OCI-LY1 (cell line): ENCODE results near the gene RUBCN.
A peak's percentile ranks its signal among the peaks of the same experiment; 100 is the strongest.

ENCODE experiments used
- H2AFZ ChIP-seq: fragments of 200-600 bp; sonication (generic), shearing (Covaris generic); 2 replicates; pipeline ENCODE4 v1.6.0; 2014; ENCODE audit warnings: antibody characterized with exemption, mild to moderate bottlenecking, low read length
- H3F3A ChIP-seq: fragments of 200-600 bp; sonication (generic), shearing (Covaris generic); 2 replicates; pipeline ENCODE4 v1.6.0; 2014; ENCODE audit warnings: mild to moderate bottlenecking, antibody characterized with exemption, low read length, moderate library complexity; ENCODE audit not compliant: insufficient read depth
- H3K27ac ChIP-seq: fragments of 200-600 bp; sonication (generic); 2 replicates; pipeline ENCODE4 v1.5.1; 2014; ENCODE audit warnings: low read length, mixed run types, mild to moderate bottlenecking, low read depth; ENCODE audit not compliant: poor library complexity, severe bottlenecking
- H3K27me3 ChIP-seq: fragments of 200-600 bp; sonication (generic); 2 replicates; pipeline ENCODE4 v1.6.0; 2014; ENCODE audit warnings: antibody characterized with exemption, mild to moderate bottlenecking, low read length, moderate library complexity; ENCODE audit not compliant: insufficient read depth
- H3K36me3 ChIP-seq: fragments of 200-600 bp; sonication (generic); 2 replicates; pipeline ENCODE4 v1.6.1; 2014; ENCODE audit warnings: mild to moderate bottlenecking, antibody characterized with exemption, low read length, moderate library complexity, mixed read lengths; ENCODE audit not compliant: insufficient read depth
- H3K4me1 ChIP-seq: fragments of 200-600 bp; sonication (generic); 2 replicates; pipeline ENCODE4 v1.5.1; 2014; ENCODE audit warnings: mild to moderate bottlenecking, low read length, moderate library complexity; ENCODE audit not compliant: insufficient read depth, severe bottlenecking
- H3K4me2 ChIP-seq: fragments of 200-600 bp; sonication (generic), shearing (Covaris generic); 2 replicates; pipeline ENCODE4 v1.6.1; 2014; ENCODE audit warnings: low read length
- H3K4me3 ChIP-seq: fragments of 200-600 bp; sonication (generic); 2 replicates; pipeline ENCODE4 v1.5.1; 2014; ENCODE audit warnings: low read length, low read depth, mild to moderate bottlenecking, mixed read lengths; ENCODE audit not compliant: poor library complexity, severe bottlenecking
- H3K79me2 ChIP-seq: fragments of 200-600 bp; shearing (Covaris generic); 2 replicates; pipeline ENCODE4 v1.6.1; 2016; ENCODE audit warnings: mixed run types, low read length, mixed read lengths; ENCODE audit not compliant: insufficient read depth
- H3K9ac ChIP-seq: fragments of 200-600 bp; sonication (generic), shearing (Covaris generic); 2 replicates; pipeline ENCODE4 v1.6.1; 2014; ENCODE audit warnings: mild to moderate bottlenecking, low read length, mixed read lengths
- H3K9me2 ChIP-seq: fragments of 200-600 bp; sonication (generic), shearing (Covaris generic); 2 replicates; pipeline ENCODE4 v1.6.1; 2014; ENCODE audit warnings: low read depth, mild to moderate bottlenecking, low read length, mixed read lengths
- H3K9me3 ChIP-seq: fragments of 200-600 bp; shearing (Covaris generic); 2 replicates; pipeline ENCODE4 v1.6.1; 2014; ENCODE audit warnings: low read length, mixed read lengths
- H4K20me1 ChIP-seq: fragments of 200-600 bp; sonication (generic), shearing (Covaris generic); 2 replicates; pipeline ENCODE4 v1.6.0; 2016; ENCODE audit warnings: mild to moderate bottlenecking, low read length; ENCODE audit not compliant: insufficient read depth
- CTCF ChIP-seq: fragments of 200-600 bp; sonication (generic), shearing (Covaris generic); IDR thresholded peaks from 2 replicates; pipeline ENCODE4 v1.5.1; 2017; ENCODE audit warnings: mild to moderate bottlenecking, antibody characterized with exemption, low read length, moderate library complexity, mixed read lengths
- EZH2 ChIP-seq: fragments of 200-600 bp; sonication (generic), shearing (Covaris generic); IDR thresholded peaks from 2 replicates; pipeline ENCODE4 v1.8.0; 2017; ENCODE audit warnings: borderline replicate concordance, mixed run types, mild to moderate bottlenecking, antibody characterized with exemption, low read length, moderate library complexity, mixed read lengths

The RUBCN gene

GRCh38 chr3:197746209-197746608, 9.5 kb upstream of the RUBCN start:
- no peak overlapping the region for H3K4me2 ChIP-seq
- H3K79me2 ChIP-seq: peaks cover 7% of the 10 kb centered on the region
- H3K27me3 ChIP-seq: no peaks in the 10 kb centered on the region
- H3K4me1 ChIP-seq: peaks cover 35% of the 10 kb centered on the region
- peak overlapping the region; percentile 65 for H3K27ac ChIP-seq
- H2AFZ ChIP-seq: no peak overlapping the region
- TF ChIP-seq CTCF (no peak), EZH2 (no peak)
- peaks cover 6% of the 10 kb centered on the region for H3K36me3 ChIP-seq
- no peak overlapping the region for H3K9ac ChIP-seq
- peaks cover 4% of the 10 kb centered on the region for H3K9me3 ChIP-seq
- no peak overlapping the region for H3K4me3 ChIP-seq
- no peaks in the 10 kb centered on the region for H4K20me1 ChIP-seq
- no peaks in the 10 kb centered on the region for H3K9me2 ChIP-seq
- peaks cover 13% of the 10 kb centered on the region; the same call in 1 of the 2 replicates for H3F3A ChIP-seq

- Histone ChIP-seq H3K4me3 (no peak overlapping the region), H3K27ac (no peak overlapping the region), H3K4me1 (peaks cover 24% of the 10 kb centered on the region), H3K4me2 (no peak overlapping the region), H3K36me3 (peaks cover 6% of the 10 kb centered on the region), H3K9me3 (peaks cover 4% of the 10 kb centered on the region), H2AFZ (no peak overlapping the region), H3F3A (peaks cover 7% of the 10 kb centered on the region; the same call in 1 of the 2 replicates), H3K79me2 (no peaks in the 10 kb centered on the region), H3K27me3 (no peaks in the 10 kb centered on the region), H3K9me2 (no peaks in the 10 kb centered on the region), H3K9ac (no peak overlapping the region), H4K20me1 (no peaks in the 10 kb centered on the region)
- TF ChIP-seq CTCF (no peak), EZH2 (no peak)
These were observed 6.1 kb upstream of the RUBCN start for GRCh38 chr3:197742787-197743186.

DNA sequence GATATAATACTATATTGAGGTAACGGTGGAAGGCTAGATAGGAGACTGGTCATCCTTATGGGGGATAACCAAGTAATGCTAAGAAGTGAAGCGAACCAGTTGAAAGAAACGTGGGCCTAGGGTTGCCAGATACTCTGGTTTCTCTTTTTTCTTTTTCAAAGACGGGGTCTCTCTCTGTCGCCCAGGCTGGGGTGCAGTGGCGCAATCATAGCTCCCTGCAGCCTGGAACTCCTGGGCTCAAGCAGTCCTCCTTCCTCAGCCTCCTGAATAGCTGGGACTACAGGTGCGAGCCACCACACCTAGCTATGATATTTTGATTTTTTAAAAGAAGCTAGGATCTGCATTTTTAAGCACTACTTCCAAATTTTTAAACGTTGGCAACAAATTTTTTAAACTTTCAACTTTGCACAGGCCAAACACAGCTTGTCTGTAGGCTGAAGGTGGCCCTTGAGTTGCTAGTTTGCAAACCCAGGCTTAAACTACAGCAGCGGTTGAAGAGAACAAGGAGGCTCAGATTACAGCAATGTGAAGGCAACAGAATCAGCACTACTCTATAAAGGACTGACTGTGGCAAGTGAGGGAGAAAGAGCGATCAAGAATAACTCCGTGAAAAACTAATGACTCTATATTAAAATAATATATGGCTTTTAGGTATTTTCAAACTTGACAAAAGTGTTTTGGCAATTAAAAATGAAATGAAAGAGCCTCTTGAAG, 1.2 kb upstream of the RUBCN start:
- Histone ChIP-seq H3K27ac (peak overlapping the region; percentile 86), H3K36me3 (peaks cover 13% of the 10 kb centered on the region; the same call in 1 of the 2 replicates), H4K20me1 (no peaks in the 10 kb centered on the region), H3K4me3 (peak overlapping the region; percentile 97), H3K9ac (peak overlapping the region; percentile 88), H3K4me1 (peaks cover 44% of the 10 kb centered on the region), H3F3A (peaks cover 12% of the 10 kb centered on the region; the same call in 1 of the 2 replicates), H3K79me2 (peaks cover 20% of the 10 kb centered on the region), H2AFZ (no peak overlapping the region), H3K27me3 (no peaks in the 10 kb centered on the region), H3K4me2 (peak overlapping the region; percentile 97), H3K9me2 (no peaks in the 10 kb centered on the region), H3K9me3 (no peaks in the 10 kb centered on the region)
- TF ChIP-seq CTCF: no peak
